Spleen (tissue), 11 donors: ENCODE results near the gene FHIT. TPM values are rescaled to one million over a fixed set of nuclear protein-coding genes. Genes with fewer than 3 reads are reported as not detected.

Source experiments
- DNase-seq: peaks from one replicate; pipeline ENCODE4 v3.0.0-alpha.2; 2020
- H3K27ac ChIP-seq, 8 donors: fragments of 200-600 bp; sonication (generic) in 7 of 8; 1 replicate in 4 of 8; 2 replicates in 4 of 8; pipeline versions ENCODE4 v1.5.0 to v1.8.0; 2016 to 2021; ENCODE audit warnings: inconsistent platforms in 4 of 8, mild to moderate bottlenecking in 4 of 8, moderate library complexity in 1 of 8
- H3K27me3 ChIP-seq, 7 donors: fragments of 200-600 bp; sonication (generic) in 6 of 7; replicated peaks in 1 of 7; 1 replicate in 4 of 7; 2 replicates in 3 of 7; pipeline versions ENCODE4 v1.5.0 to v1.8.0; 2016 to 2021; ENCODE audit warnings: inconsistent platforms in 3 of 7, mild to moderate bottlenecking in 1 of 7
- H3K36me3 ChIP-seq, 6 donors: fragments of 200-600 bp; sonication (generic) in 5 of 6; 1 replicate in 4 of 6; 2 replicates in 2 of 6; pipeline versions ENCODE4 v1.5.0 to v1.8.0; 2016 to 2021; ENCODE audit warnings: inconsistent platforms in 2 of 6
- H3K4me1 ChIP-seq, 6 donors: fragments of 200-600 bp; sonication (generic) in 5 of 6; 1 replicate in 3 of 6; 2 replicates in 3 of 6; pipeline versions ENCODE4 v1.5.0 to v1.8.0; 2016 to 2021; ENCODE audit warnings: inconsistent platforms in 3 of 6
- H3K4me3 ChIP-seq, 8 donors: fragments of 200-600 bp; sonication (generic) in 7 of 8; 1 replicate in 4 of 8; 2 replicates in 4 of 8; pipeline versions ENCODE4 v1.5.0 to v1.8.0; 2016 to 2021; ENCODE audit warnings: inconsistent platforms in 4 of 8, mild to moderate bottlenecking in 4 of 8, moderate library complexity in 2 of 8
- H3K9me3 ChIP-seq, 8 donors: fragments of 200-600 bp; sonication (generic) in 7 of 8; 1 replicate in 4 of 8; 2 replicates in 4 of 8; pipeline versions ENCODE4 v1.5.0 to v1.8.0; 2016 to 2021; ENCODE audit warnings: inconsistent platforms in 4 of 8
- CTCF ChIP-seq, 11 experiments: fragments of 200-600 bp in 7 of 11; fragments of 450-650 bp in 4 of 11; sonication (generic) in 4 of 11; IDR thresholded peaks in 8 of 11; conservative IDR thresholded peaks in 3 of 11; 1 replicate in 7 of 11; 2 replicates in 4 of 11; pipeline versions ENCODE4 v1.4.0 to v1.8.0; 2016 to 2021; ENCODE audit warnings: antibody characterized with exemption in 11 of 11, inconsistent platforms in 4 of 11, mild to moderate bottlenecking in 1 of 11
- POLR2A ChIP-seq, 3 donors: fragments of 450-650 bp; IDR thresholded peaks; one replicate each; pipeline ENCODE4 v1.5.1; 2017; ENCODE audit warnings: antibody characterized with exemption in 3 of 3, mild to moderate bottlenecking in 1 of 3
- POLR2AphosphoS5 ChIP-seq, 3 donors: sonication (generic); formaldehyde crosslinking; IDR thresholded peaks; one replicate each; pipeline ENCODE4 v1.5.1; 2017; ENCODE audit warnings: antibody characterized with exemption in 3 of 3
- WGBS, 5 donors: extraction: QIAGEN DNeasy Blood & Tissue Kit in 3 of 5; methylation state at CpG; one replicate each; pipeline versions ENCODE4 v1.1.5 to v1.1.7; 2013 to 2018; 5-methylcytosine and 5-hydroxymethylcytosine counted together
- intact Hi-C: fragments of 100-400 bp; cut with DNase I; formaldehyde crosslinking; loops from one replicate; pipeline ENCODE4 v1.15.0; 2023; ENCODE audit warnings: low total_unique reads
- polyA plus RNA-seq, 3 donors: library from polyadenylated mRNA; stranded (reverse); fragments of 200-250 nt; gene quantifications; one replicate each; pipeline ENCODE4 v1.2.1, GENCODE V29; 2013
- total RNA-seq, 7 donors: library from RNA; depleted of rRNA in 3 of 7; stranded (reverse); fragments of >200 nt in 3 of 7; fragmentation: NEBNext Ultra II Directional in 4 of 7; extraction: Animal tissue kit (Norgen Biotek cat#: 25700) in 4 of 7; gene quantifications; one replicate each; pipeline versions ENCODE4 v1.1.0 to v1.2.1, GENCODE V29; 2016 to 2021
- donor health status: healthy with polysubstance abuse.
- donor health status: DM: no; HTN: no; CAD: no; lungs with moderate emphysema.
- donor health status: DM: no; HTN: no; CAD: no.
- donor health status: Bipolar disorder and iron deficiency.
- donor health status: healthy.
- donor health status: DM: no; HTN: no; CAD: no.
- donor health status: DM: yes; HTN: yes; CAD: no.

Gene FHIT
- total and polyA plus RNA-seq, 10 donors: 4.1 to 23.1 (median 12.2) TPM

- H3K9me3 ChIP-seq: no peaks in the 10 kb centered on the region
- DNase-seq: no peak
- intact Hi-C loops: no loop called here
- TF ChIP-seq CTCF (IDR thresholded peaks at IDR 0.05 in 8 of 11, conservative IDR thresholded peaks at IDR 0.05 in 3 of 11) (no peak), POLR2AphosphoS5 (IDR thresholded peaks at IDR 0.05) (no peak), POLR2A (IDR thresholded peaks at IDR 0.05) (no peak)
- H3K36me3 ChIP-seq: no peaks in the 10 kb centered on the region
- no peaks in the 10 kb centered on the region for H3K4me1 ChIP-seq
- WGBS, 5 donors: 34 to 50% (median 39%) methylated on average over 3 of the region's 3 CpGs
- no peak overlapping the region for H3K4me3 ChIP-seq
- no peaks in the 10 kb centered on the region for H3K27me3 ChIP-seq
- H3K27ac ChIP-seq: no peak overlapping the region
Measured at GRCh38 chr3:60202052-60202726, 1049.1 kb downstream of the FHIT start.

GRCh38 chr3:60199306-60199705 lies 1051.9 kb downstream of the FHIT start:
- DNase-seq: no peak
- Histone ChIP-seq H3K27ac (no peak overlapping the region), H3K9me3 (peaks cover 0 to 6% (median 0%) of the 10 kb centered on the region in 8 donors), H3K4me1 (no peaks in the 10 kb centered on the region), H3K36me3 (no peaks in the 10 kb centered on the region), H3K4me3 (no peak overlapping the region), H3K27me3 (no peaks in the 10 kb centered on the region)
- WGBS, 5 donors: 0 to 73% (median 0%) methylated on average over 1 of the region's 1 CpG
- intact Hi-C loops: no loop called here
- no peak for TF ChIP-seq POLR2A (IDR thresholded peaks at IDR 0.05)
- TF ChIP-seq POLR2AphosphoS5 (IDR thresholded peaks at IDR 0.05): no peak
- TF ChIP-seq CTCF (IDR thresholded peaks at IDR 0.05 in 8 of 11, conservative IDR thresholded peaks at IDR 0.05 in 3 of 11): no peak

- 83 to 96% (median 91%) methylated on average over 5 of the region's 5 CpGs for WGBS, 5 donors
- H3K27me3 ChIP-seq: no peaks in the 10 kb centered on the region
Measured at GRCh38 chr3:60198179-60198720, 1053.0 kb downstream of the FHIT start.

More at GRCh38 chr3:60198179-60198720, 1053.0 kb downstream of the FHIT start:
- intact Hi-C loops: no loop called here
- Histone ChIP-seq H3K4me3 (no peak overlapping the region), H3K27ac (no peak overlapping the region), H3K4me1 (no peaks in the 10 kb centered on the region), H3K36me3 (no peaks in the 10 kb centered on the region), H3K9me3 (peaks cover 0 to 6% (median 0%) of the 10 kb centered on the region in 8 donors)
- DNase-seq: no peak
- TF ChIP-seq POLR2AphosphoS5 (IDR thresholded peaks at IDR 0.05) (no peak), CTCF (IDR thresholded peaks at IDR 0.05 in 8 of 11, conservative IDR thresholded peaks at IDR 0.05 in 3 of 11) (no peak), POLR2A (IDR thresholded peaks at IDR 0.05) (no peak)
